Neuronal stem cell (in vitro differentiated cells): ENCODE data around the gene PPP2R5A.

Source experiments
- DNase-seq: peaks from one replicate; pipeline ENCODE4 v3.0.0-alpha.2; 2013; ENCODE audit warnings: low spot score
- H2AFZ ChIP-seq: one replicate; pipeline ENCODE4 v1.6.1; 2013; ENCODE audit warnings: mild to moderate bottlenecking, low read length, inconsistent platforms
- H2AK5ac ChIP-seq: 2 replicates; pipeline ENCODE4 v1.6.1; 2013; ENCODE audit warnings: low read depth, mild to moderate bottlenecking, inconsistent platforms, low read length, moderate library complexity, mixed read lengths
- H2BK120ac ChIP-seq: 2 replicates; pipeline ENCODE4 v1.6.1; 2013; ENCODE audit warnings: low read depth, mild to moderate bottlenecking, inconsistent platforms, low read length, moderate library complexity, mixed read lengths
- H2BK12ac ChIP-seq: one replicate; pipeline ENCODE4 v1.6.1; 2013; ENCODE audit warnings: low read length, inconsistent platforms
- H2BK15ac ChIP-seq: 2 replicates; pipeline ENCODE4 v1.6.1; 2013; ENCODE audit warnings: mild to moderate bottlenecking, low read length, inconsistent platforms, mixed read lengths
- H2BK5ac ChIP-seq: one replicate; pipeline ENCODE4 v1.6.1; 2013; ENCODE audit warnings: inconsistent platforms, mild to moderate bottlenecking, low read length, moderate library complexity
- H3K14ac ChIP-seq: one replicate; pipeline ENCODE4 v1.6.1; 2013; ENCODE audit warnings: low read length, inconsistent platforms
- H3K18ac ChIP-seq: 2 replicates; pipeline ENCODE4 v1.6.1; 2013; ENCODE audit warnings: low read length, inconsistent platforms
- H3K23ac ChIP-seq: 2 replicates; pipeline ENCODE4 v1.6.1; 2013; ENCODE audit warnings: low read depth, mild to moderate bottlenecking, mixed read lengths, low read length, inconsistent platforms; ENCODE audit not compliant: poor library complexity
- H3K27ac ChIP-seq: replicated peaks from 3 replicates; pipeline ENCODE4 v1.5.1; 2013; ENCODE audit warnings: low read length, inconsistent platforms
- H3K27me3 ChIP-seq, 3 experiments: 2 replicates each; pipeline ENCODE4 v1.6.1; 2013; ENCODE audit warnings: low read length in 3 of 3, mild to moderate bottlenecking in 2 of 3, inconsistent platforms in 1 of 3, low read depth in 1 of 3, mixed read lengths in 1 of 3, moderate library complexity in 1 of 3; ENCODE audit not compliant: control insufficient read depth in 3 of 3, insufficient read depth in 3 of 3
- H3K36me3 ChIP-seq, 2 donors: replicated peaks in 1 of 2; 2 replicates each; pipeline ENCODE4 v1.6.1; 2013; ENCODE audit warnings: low read length in 2 of 2; ENCODE audit not compliant: control insufficient read depth in 2 of 2, insufficient read depth in 2 of 2
- H3K4ac ChIP-seq: 2 replicates; pipeline ENCODE4 v1.6.1; 2013; ENCODE audit warnings: inconsistent platforms, mild to moderate bottlenecking, low read length, moderate library complexity
- H3K4me1 ChIP-seq, 2 donors: 1 replicate in 1 of 2; 2 replicates in 1 of 2; pipeline ENCODE4 v1.6.1; 2013; ENCODE audit warnings: low read length in 2 of 2, low read depth in 1 of 2; ENCODE audit not compliant: control insufficient read depth in 2 of 2, insufficient read depth in 1 of 2
- H3K4me2 ChIP-seq: one replicate; pipeline ENCODE4 v1.6.1; 2013; ENCODE audit warnings: mild to moderate bottlenecking, low read length, inconsistent platforms; ENCODE audit not compliant: insufficient read depth, poor library complexity, severe bottlenecking
- H3K4me3 ChIP-seq, 2 donors: 2 replicates each; pipeline ENCODE4 v1.5.1; 2013; ENCODE audit warnings: low read length in 2 of 2, mild to moderate bottlenecking in 2 of 2, inconsistent platforms in 1 of 2, moderate library complexity in 1 of 2
- H3K79me1 ChIP-seq: one replicate; pipeline ENCODE4 v1.6.1; 2013; ENCODE audit warnings: low read depth, mild to moderate bottlenecking, inconsistent platforms, low read length, moderate library complexity
- H3K9ac ChIP-seq: one replicate; pipeline ENCODE4 v1.6.1; 2013; ENCODE audit warnings: mild to moderate bottlenecking, low read depth, low read length, inconsistent platforms; ENCODE audit not compliant: poor library complexity
- H3K9me3 ChIP-seq, 2 donors: replicated peaks in 1 of 2; 2 replicates each; pipeline versions ENCODE3 to v1.6.1; 2013; ENCODE audit warnings: low read length in 2 of 2, mild to moderate bottlenecking in 2 of 2, inconsistent platforms in 1 of 2, low read depth in 1 of 2, mixed read lengths in 1 of 2, moderate library complexity in 1 of 2; ENCODE audit not compliant: control insufficient read depth in 2 of 2, insufficient read depth in 1 of 2
- H4K8ac ChIP-seq: one replicate; pipeline ENCODE4 v1.6.1; 2013; ENCODE audit warnings: low read depth, mild to moderate bottlenecking, inconsistent platforms, low read length, moderate library complexity
- H4K91ac ChIP-seq: one replicate; pipeline ENCODE4 v1.6.1; 2013; ENCODE audit warnings: low read length, low read depth, mild to moderate bottlenecking, inconsistent platforms; ENCODE audit not compliant: poor library complexity
- WGBS, 2 donors: extraction: QIAGEN DNeasy Blood & Tissue Kit; methylation state at CpG; one replicate each; pipeline ENCODE4 v1.1.7; 2013; ENCODE audit warnings: missing lambda C conversion rate in 2 of 2, mixed read lengths in 1 of 2; ENCODE audit not compliant: insufficient read length in 2 of 2, insufficient replicate concordance in 1 of 2; ENCODE audit errors: extremely low coverage in 2 of 2; 5-methylcytosine and 5-hydroxymethylcytosine counted together

The PPP2R5A gene

GRCh38 chr1:212259693-212260480 is 25.3 kb upstream of the PPP2R5A start:
- Histone ChIP-seq H3K4me3 (no peak overlapping the region), H4K91ac (no peak overlapping the region)

DNA sequence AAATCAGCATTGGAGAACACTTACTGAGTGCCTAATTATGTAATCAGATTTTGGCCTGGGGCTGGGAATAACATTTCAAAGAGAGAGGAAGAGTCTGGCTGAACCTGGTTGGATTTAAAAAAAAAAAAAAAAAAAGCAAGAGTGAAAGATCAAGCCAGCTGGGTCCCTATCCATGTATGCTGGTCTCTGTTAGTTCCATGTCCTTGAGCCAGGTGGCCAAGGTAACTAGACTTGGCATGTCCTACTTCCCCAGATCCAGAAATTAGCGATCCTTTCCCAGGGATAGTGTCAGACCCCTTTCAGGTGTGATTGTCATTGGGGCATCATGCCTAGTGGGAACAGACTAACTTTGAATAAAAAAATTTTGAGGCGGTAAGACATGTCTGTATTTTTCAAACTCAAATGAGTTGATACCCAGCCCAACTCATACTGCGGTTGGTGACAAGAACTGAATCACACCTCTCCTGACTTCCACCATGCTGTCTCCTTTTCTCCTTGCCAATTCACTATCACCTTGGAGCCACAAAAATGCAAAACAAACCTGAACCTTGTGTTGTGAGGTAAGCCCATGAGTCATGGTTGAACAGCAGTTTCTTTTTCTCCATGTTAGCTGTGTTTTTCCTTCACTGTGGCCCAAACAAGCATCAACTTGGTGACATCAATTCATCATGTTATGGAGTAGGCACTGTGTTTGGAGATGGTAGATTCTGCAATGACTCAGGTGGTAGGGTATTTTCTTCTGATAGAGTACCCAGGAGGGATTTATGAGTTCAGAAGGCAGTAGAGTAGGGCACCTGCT is 24.5 kb upstream of the PPP2R5A start:
- Histone ChIP-seq H4K91ac (no peak overlapping the region), H2BK12ac (no peak overlapping the region), H3K36me3 (no peaks in the 10 kb centered on the region), H2BK15ac (no peak overlapping the region), H2AK5ac (no peak overlapping the region), H4K8ac (no peak overlapping the region), H3K4me3 (no peak overlapping the region), H3K27ac (no peak overlapping the region), H3K9ac (no peak overlapping the region), H3K23ac (no peak overlapping the region), H3K4me1 (peaks cover 2 to 8% of the 10 kb centered on the region in 2 donors), H2BK5ac (no peak overlapping the region), H2AFZ (no peak overlapping the region), H3K18ac (no peak overlapping the region), H3K4ac (no peak overlapping the region), H3K14ac (no peak overlapping the region), H2BK120ac (no peak overlapping the region), H3K4me2 (no peak overlapping the region), H3K27me3 (peaks cover 0 to 3% (median 0%) of the 10 kb centered on the region in 3 experiments), H3K79me1 (no peaks in the 10 kb centered on the region), H3K9me3 (no peaks in the 10 kb centered on the region)
- DNase-seq: no peak
- WGBS, 2 donors: no CpG with 5 or more reads among the region's 3 CpGs

More at GRCh38 chr1:212259693-212260480, 25.3 kb upstream of the PPP2R5A start:
- no peak overlapping the region for H3K14ac ChIP-seq
- H3K4ac ChIP-seq: no peak overlapping the region
- H3K27me3 ChIP-seq: peaks cover 0 to 3% (median 0%) of the 10 kb centered on the region in 3 experiments
- no peak overlapping the region for H4K8ac ChIP-seq
- peaks cover 2 to 9% of the 10 kb centered on the region in 2 donors for H3K4me1 ChIP-seq
- no peaks in the 10 kb centered on the region for H3K36me3 ChIP-seq
- no peaks in the 10 kb centered on the region for H3K9me3 ChIP-seq
- H2AK5ac ChIP-seq: no peak overlapping the region
- H3K27ac ChIP-seq: no peak overlapping the region
- H3K4me2 ChIP-seq: no peak overlapping the region
- H3K18ac ChIP-seq: no peak overlapping the region
- no peak overlapping the region for H3K23ac ChIP-seq
- H2BK12ac ChIP-seq: no peak overlapping the region
- H2BK15ac ChIP-seq: no peak overlapping the region
- no peak for DNase-seq
- no peak overlapping the region for H2BK120ac ChIP-seq
- H2BK5ac ChIP-seq: no peak overlapping the region
- no peak overlapping the region for H2AFZ ChIP-seq
- H3K9ac ChIP-seq: no peak overlapping the region
- no peaks in the 10 kb centered on the region for H3K79me1 ChIP-seq
- WGBS, 2 donors: no CpG with 5 or more reads among the region's 5 CpGs

- no CpG with 5 or more reads among the region's 2 CpGs for WGBS, 2 donors
- Histone ChIP-seq H2AFZ (no peak overlapping the region), H3K14ac (no peak overlapping the region), H4K91ac (no peak overlapping the region), H3K79me1 (no peaks in the 10 kb centered on the region), H2BK5ac (no peak overlapping the region), H3K18ac (no peak overlapping the region), H3K4ac (no peak overlapping the region), H3K36me3 (no peaks in the 10 kb centered on the region), H2BK12ac (no peak overlapping the region), H3K9me3 (no peaks in the 10 kb centered on the region), H3K4me2 (no peak overlapping the region), H4K8ac (no peak overlapping the region), H3K23ac (no peak overlapping the region), H3K27ac (no peak overlapping the region), H3K4me1 (peaks cover under 1 to 1% of the 10 kb centered on the region in 2 donors), H3K9ac (no peak overlapping the region), H3K4me3 (no peak overlapping the region), H2BK15ac (no peak overlapping the region), H2AK5ac (no peak overlapping the region), H2BK120ac (no peak overlapping the region), H3K27me3 (peaks cover 0 to 3% (median 0%) of the 10 kb centered on the region in 3 experiments)
- no peak for DNase-seq
Measured at GRCh38 chr1:212261361-212261929, 23.8 kb upstream of the PPP2R5A start.

GRCh38 chr1:212267017-212267416 is 18.2 kb upstream of the PPP2R5A start:
- Histone ChIP-seq H3K9ac (no peak overlapping the region), H3K9me3 (no peaks in the 10 kb centered on the region), H3K79me1 (no peaks in the 10 kb centered on the region), H2BK15ac (no peak overlapping the region), H3K14ac (no peak overlapping the region), H3K27me3 (no peaks in the 10 kb centered on the region), H3K36me3 (no peaks in the 10 kb centered on the region), H3K18ac (no peak overlapping the region), H3K4me1 (peaks cover 1 to 3% of the 10 kb centered on the region in 2 donors), H3K27ac (no peak overlapping the region), H2BK5ac (no peak overlapping the region), H3K4ac (no peak overlapping the region), H3K23ac (no peak overlapping the region), H4K91ac (no peak overlapping the region), H2AFZ (no peak overlapping the region), H4K8ac (no peak overlapping the region), H3K4me3 (no peak overlapping the region), H2BK12ac (no peak overlapping the region), H2AK5ac (no peak overlapping the region), H2BK120ac (no peak overlapping the region), H3K4me2 (no peak overlapping the region)
- no peak for DNase-seq
- WGBS, 2 donors: 100% methylated on average over 1 of the region's 2 CpGs; no CpG with 5 or more reads in 1 of the 2 donors
